Superior temporal gyrus (tissue), 1 donor: ENCODE measurements around the gene RBMS3.
"Not testable (repeated sequence)": the region's sequence is repeated elsewhere in the genome, so short reads cannot be mapped to it uniquely, and the experiment has no call there.

Experiments used
- DNase-seq: peaks from one replicate; pipeline ENCODE4 v3.0.0-alpha.2; 2016; ENCODE audit errors: extremely low spot score

Gene RBMS3

GRCh38 chr3:29280404-29281093 lies at the start of gene RBMS3:
Gene RBMS3, plus strand, starts transcription at chr3:29281071.
- peak; percentile 71 for DNase-seq

- DNase-seq, result not testable (repeated sequence)
Observed at GRCh38 chr3:29233126-29233525, 47.7 kb upstream of the RBMS3 start.

DNA sequence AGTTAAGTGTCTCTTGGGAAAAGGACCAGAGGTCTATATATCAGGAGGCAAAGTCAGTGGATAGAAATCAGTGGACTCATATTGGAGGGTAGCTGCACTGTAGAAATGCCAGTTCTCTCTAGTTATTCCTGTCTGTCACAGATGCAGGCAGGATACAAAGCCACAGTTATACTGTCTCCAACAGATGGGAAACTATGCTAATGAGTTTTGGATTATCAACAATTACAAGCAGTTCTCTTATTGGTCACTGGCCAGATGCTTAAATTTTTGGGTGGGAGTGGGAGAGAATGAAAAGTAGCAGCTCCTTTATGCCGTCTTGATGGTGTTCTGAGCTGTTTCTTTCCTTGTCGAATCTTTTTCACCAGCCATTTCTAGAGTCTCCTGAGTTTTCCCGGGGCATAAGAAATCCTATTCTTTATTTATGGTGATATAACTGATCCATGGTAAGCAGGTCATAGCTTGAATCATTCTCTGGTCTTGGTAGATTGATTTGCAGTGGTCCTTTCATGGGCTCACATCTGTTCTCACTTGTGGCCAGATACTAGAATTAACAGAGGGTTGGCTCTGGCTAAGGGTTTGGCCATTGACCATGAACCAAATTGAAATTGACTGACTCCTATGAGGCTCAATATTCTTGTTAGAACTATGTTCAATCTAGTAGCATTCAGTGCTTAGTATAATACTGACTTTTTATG lies 44.6 kb upstream of the RBMS3 start:
- DNase-seq, result no peak

- DNase-seq, result no peak
Observed at GRCh38 chr3:29239376-29239775, 41.5 kb upstream of the RBMS3 start.

DNA sequence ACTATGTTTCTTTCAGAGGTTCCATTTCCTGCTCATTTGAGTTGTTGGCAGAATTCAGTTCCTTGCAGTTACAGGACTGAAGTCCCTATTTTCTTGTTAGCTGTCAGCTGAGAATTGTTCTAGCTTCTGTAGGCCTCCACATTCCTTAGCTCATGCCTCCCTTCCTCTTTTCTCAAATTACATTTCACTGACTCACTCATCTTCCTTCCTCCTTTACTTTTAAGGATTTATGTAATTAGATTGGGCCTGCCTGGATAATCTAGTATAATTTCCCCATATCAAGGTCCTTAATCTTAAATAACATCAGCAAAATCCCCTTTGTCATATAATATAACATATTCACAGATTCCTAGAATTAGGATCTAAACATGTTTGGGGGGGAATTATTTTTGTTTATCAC lies 40.6 kb upstream of the RBMS3 start:
- DNase-seq, result no peak

GRCh38 chr3:29240887-29241286 lies 40.0 kb upstream of the RBMS3 start:
- DNase-seq, result no peak

GRCh38 chr3:29241855-29242254 lies 39.0 kb upstream of the RBMS3 start:
- DNase-seq, result no peak

DNA sequence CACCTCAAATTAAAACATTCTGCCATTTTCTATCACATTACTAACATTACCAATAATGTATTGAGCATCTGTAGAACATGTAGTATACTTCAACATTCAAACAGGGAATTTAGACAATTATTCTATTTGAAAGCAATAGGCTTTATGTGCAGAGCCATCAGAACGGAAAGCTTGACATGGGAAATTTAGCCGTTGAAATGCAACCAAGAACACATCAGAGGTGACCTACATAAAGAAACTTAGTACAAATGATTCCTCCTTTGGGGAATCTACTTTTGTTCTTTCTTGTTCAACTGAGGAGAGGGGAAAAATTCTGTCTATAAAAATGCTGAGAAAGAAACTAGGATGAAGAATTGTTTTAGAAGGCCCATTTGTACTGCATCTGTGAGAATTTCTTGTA lies 38.6 kb upstream of the RBMS3 start:
- no peak for DNase-seq

- DNase-seq, result no peak
Observed at GRCh38 chr3:29245441-29245840, 35.4 kb upstream of the RBMS3 start.

DNA sequence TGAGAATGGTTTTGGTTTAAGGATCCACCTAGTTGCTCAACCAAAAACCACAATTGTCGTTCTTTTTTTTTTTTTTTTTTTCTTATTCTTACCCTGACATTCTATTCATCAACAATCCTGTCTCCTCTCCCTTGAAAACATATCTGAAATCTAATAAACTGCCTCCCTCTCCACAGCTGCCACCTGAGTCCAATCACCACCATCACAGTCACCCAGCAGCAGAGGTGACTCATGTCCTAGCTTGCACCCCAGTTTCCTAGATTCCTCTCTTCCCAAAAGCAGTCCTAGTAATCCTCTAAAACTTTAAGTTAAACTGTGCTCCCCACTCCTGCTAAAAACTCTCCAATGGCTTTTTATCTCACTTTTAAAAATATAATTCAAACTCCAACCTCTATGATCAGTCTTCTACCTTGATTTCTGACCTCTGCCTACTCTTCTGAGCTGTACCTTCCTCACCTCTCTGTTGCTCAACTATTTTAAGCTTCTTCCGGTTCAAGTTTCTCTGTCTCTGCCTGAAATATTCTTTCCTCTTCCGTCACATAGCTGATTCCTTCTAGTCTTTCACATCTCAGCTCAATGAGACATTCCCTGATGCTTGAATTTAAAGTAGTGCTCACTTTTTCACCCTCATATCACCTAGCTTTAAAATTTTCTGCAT lies 33.7 kb upstream of the RBMS3 start:
- DNase-seq, result no peak

GRCh38 chr3:29249829-29250345 lies 31.0 kb upstream of the RBMS3 start:
- no peak for DNase-seq

- DNase-seq, result no peak
Observed at GRCh38 chr3:29255854-29256696, 24.8 kb upstream of the RBMS3 start.

- DNase-seq, result no peak
Observed at GRCh38 chr3:29258161-29258560, 22.7 kb upstream of the RBMS3 start.

DNA sequence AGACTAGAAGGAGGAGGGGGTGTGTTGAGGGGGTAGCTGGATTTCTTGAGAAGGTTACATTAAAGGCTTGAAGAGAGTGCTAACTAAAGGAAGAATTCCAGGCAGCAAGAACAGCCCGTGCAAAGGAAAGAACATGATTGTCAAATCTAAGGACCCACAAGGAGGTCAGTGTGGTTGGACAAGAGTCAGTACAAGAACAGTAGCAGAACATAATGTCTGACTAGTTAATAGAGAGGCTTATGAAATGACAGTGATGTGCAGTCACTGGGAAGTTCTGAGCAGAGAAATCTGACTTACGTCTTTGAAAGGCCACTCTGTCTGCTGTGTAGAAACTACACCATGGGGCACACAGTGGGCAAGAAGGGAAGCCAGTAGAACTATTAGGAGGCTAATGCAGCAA lies 19.8 kb upstream of the RBMS3 start:
- DNase-seq, result no peak

GRCh38 chr3:29263476-29263875 lies 17.4 kb upstream of the RBMS3 start:
- DNase-seq, result no peak

DNA sequence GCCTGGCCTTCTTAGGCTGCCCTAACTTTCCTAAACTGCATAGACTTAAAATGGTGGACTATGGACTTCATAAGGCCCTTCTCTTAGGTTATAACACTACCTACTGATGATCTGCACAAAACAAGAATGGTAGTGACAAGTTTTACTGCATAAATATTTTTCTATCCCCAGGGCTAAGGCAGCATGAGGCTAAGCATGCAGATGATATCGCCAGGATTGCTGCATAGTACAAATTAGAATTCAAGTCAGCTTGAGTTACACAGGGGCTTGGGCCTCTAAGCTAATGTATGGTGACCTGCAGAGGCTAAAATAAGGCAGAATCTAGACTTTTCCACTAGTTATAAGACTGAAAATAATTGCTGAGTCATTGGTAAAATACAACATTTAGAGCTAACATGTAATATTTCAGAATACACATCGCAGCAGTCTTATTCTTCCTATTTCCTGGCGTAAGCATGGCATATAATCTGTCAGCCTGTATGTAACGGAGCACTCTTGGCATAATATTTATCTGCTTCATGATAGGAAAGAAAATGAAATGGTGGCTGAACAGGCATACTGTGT lies 15.3 kb upstream of the RBMS3 start:
- DNase-seq, result no peak

- no peak for DNase-seq
Observed at GRCh38 chr3:29267226-29267625, 13.6 kb upstream of the RBMS3 start.

- DNase-seq, result no peak
Observed at GRCh38 chr3:29268651-29269050, 12.2 kb upstream of the RBMS3 start.

- DNase-seq, result no peak
Observed at GRCh38 chr3:29270752-29271151, 10.1 kb upstream of the RBMS3 start.

DNA sequence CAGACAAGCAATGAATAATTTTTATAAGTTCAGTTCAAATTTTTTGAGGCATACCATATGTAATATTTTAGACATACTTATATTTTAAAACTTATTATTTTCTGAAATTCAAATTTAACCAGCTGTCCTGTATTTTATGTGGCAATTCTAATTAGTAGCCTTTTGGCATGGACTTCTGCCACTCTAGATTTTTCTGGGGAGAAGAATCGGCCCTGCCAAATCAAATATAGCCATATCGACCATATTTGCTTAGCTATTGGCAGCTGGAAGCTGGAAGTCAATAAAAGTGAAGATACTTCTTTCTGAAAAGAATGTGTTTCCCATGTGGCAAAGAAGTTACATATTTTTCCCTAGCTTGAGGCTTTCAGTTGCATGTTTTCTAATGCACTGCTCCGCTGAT lies 9.4 kb upstream of the RBMS3 start:
- DNase-seq, result no peak

DNA sequence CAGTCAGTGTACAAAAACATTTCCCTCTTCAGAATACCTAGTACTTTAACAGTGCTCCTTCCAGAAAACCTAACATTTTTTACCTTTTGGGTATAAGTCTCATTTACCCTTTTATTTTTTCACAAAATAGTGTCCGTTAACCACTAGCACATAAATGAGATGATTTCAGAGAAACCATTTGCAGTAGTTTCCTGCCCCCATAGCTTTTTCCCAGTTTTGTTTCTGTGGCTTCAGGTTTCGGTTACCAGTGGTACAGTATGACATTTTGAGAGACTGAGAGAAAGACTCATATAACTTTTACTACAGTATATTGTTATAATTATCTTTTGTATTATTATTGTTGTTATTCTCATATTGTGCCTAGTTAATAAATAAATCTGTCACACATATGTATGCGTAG lies 6.2 kb upstream of the RBMS3 start:
- DNase-seq, result no peak

- no peak for DNase-seq
Observed at GRCh38 chr3:29275309-29275708, 5.6 kb upstream of the RBMS3 start.
